ENCODE results near the gene ZNF350. TPM values are rescaled to one million over a fixed set of nuclear protein-coding genes. Genes with fewer than 3 reads are reported as not detected.
"Not testable (repeated sequence)": the region's sequence is repeated elsewhere in the genome, so short reads cannot be mapped to it uniquely, and the experiment has no call there.

ZNF350 gene
- total RNA-seq (2021; fragmentation: NEBNext Ultra II Directional; extraction: Animal tissue kit (Norgen Biotek cat#: 25700)) = 1 to 10 TPM; 4.8 to 7.0 (median 5.6) TPM
- long read RNA-seq, partial matches to known transcripts = 1 of 6 reads
- long read RNA-seq, other reads (novel, unspliced or antisense) = 3 of 6 reads

DNA sequence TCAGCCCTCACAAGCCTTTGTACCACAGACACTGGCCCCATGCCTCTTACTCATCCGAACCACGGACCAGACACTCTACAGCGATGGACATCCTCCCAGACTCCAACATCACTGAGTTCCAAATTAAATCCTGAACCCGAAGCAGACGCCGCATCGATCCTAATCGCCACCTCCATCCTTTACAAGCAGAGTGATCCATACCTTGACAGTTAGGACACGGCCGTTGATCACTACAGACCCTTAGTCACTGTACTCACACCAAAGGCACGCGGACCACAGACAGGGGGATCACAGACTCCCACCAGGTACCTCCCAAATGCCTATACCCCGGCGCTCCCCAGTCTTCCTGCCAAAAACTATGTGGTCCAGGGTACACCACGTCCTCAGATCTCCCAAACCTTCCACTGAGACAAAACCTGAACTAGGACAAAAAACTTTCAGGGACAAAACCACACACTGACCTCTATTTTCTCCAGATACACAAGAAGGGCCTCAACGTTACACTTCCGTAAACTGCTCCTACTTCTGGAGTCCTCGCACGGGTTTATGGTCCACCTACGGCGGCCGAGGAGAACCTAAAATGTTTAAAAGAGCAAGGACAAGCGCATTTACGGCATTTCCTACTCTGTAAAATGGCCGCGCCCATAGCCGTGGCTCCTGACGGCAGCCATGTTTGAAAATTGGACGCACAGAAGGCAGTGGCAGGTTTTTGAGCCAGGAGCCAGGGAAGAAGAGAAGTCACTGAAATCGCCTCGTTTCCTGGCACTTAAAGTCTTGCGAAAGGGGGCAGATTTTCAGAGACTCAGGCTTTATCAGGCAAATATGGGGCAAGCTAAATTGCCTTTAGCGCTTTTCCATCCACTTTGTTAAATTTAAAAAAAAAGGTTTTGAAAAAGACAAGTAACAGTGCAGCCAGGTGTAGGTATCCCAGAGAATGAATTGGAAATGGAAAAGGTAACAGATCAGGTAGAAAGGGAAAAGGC, at the start of gene ZNF350:
ZNF350 (minus strand) TSS at position 532 of the 983 bp plus-strand sequence. CDS start 12,480 bp downstream, outside the sequence.
- peak within 1 kb of the TSS; percentile 94 for H3K4me3 Mint-ChIP-seq
- H3K4me1 Mint-ChIP-seq (ENCODE audit: low read depth) = peaks cover 10% of the 10 kb centered on the region
- H3K9me3 Mint-ChIP-seq = peaks cover 86% of the 10 kb centered on the region
- H3K27ac Mint-ChIP-seq = peak within 1 kb of the TSS; percentile 90
- TF ChIP-seq, protein P1, sequence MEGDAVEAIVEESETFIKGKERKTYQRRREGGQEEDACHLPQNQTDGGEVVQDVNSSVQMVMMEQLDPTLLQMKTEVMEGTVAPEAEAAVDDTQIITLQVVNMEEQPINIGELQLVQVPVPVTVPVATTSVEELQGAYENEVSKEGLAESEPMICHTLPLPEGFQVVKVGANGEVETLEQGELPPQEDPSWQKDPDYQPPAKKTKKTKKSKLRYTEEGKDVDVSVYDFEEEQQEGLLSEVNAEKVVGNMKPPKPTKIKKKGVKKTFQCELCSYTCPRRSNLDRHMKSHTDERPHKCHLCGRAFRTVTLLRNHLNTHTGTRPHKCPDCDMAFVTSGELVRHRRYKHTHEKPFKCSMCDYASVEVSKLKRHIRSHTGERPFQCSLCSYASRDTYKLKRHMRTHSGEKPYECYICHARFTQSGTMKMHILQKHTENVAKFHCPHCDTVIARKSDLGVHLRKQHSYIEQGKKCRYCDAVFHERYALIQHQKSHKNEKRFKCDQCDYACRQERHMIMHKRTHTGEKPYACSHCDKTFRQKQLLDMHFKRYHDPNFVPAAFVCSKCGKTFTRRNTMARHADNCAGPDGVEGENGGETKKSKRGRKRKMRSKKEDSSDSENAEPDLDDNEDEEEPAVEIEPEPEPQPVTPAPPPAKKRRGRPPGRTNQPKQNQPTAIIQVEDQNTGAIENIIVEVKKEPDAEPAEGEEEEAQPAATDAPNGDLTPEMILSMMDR (IDR thresholded peaks at IDR 0.05) = no peak
- H3K36me3 Mint-ChIP-seq (ENCODE audit: low read depth) = peaks cover 68% of the 10 kb centered on the region
- DNase-seq = peak; percentile 96
- peaks cover 2% of the 10 kb centered on the region for H3K27me3 Mint-ChIP-seq (ENCODE audit: insufficient read depth)

DNA sequence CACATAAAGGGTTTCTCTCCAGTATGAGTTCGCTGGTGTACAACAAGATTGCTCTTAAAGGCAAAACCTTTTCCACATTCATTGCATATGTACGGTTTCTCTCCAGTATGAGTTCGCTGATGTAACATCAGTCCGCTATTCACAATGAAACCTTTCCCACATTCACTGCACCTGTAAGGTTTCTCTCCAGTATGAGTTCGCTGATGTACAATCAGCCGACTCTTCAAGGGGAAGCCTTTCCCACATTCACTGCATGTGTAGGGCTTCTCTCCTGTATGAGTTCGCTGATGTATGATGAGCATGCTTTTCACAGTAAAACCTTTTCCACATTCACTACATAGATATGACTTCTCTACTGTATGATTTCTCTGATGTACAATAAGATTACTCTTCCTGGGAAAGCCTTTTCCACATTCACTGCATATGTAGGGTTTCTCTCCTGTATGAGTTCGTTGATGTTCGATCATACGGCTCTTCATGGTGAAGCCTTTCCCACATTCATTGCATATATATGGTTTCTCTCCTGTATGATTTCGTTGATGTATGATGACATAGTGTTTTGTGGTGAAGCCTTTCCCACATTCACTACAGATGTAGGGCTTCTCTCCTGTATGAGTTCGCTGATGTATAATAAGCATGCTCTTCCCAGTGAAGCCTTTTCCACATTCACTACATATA, 47.5 kb upstream of the ZNF350 start:
- TF ChIP-seq, protein P1 (IDR thresholded peaks at IDR 0.05) = no peak
- peaks cover 88% of the 10 kb centered on the region for H3K9me3 Mint-ChIP-seq
- peaks cover 95% of the 10 kb centered on the region for H3K36me3 Mint-ChIP-seq (ENCODE audit: low read depth)
- DNase-seq = no peak
- no peaks in the 10 kb centered on the region for H3K4me1 Mint-ChIP-seq (ENCODE audit: low read depth)
- H3K4me3 Mint-ChIP-seq = no peak overlapping the region
- H3K27ac Mint-ChIP-seq = no peak overlapping the region
- H3K27me3 Mint-ChIP-seq (ENCODE audit: insufficient read depth) = no peaks in the 10 kb centered on the region; the same call in 1 of the 2 replicates

DNA sequence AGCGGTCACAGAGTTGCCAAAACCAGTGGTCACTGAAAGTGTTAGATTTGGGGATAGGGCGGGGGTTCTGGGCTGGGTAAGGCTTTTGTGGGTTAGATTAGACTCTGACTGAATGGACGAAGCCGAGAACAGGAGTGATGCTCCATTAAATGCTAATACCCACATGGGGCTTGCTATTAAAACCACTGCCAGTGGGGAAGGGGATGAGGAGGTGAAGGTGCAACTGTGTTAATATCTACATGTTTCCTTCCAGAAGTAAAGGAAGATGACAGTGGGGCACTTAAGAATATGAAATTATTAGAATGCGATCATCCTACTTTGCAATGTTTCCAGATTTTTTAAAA, 42.1 kb upstream of the ZNF350 start:
- DNase-seq = no peak
- H3K27ac Mint-ChIP-seq = peak overlapping the region; percentile 95
- H3K36me3 Mint-ChIP-seq (ENCODE audit: low read depth) = peaks cover 86% of the 10 kb centered on the region
- H3K4me1 Mint-ChIP-seq (ENCODE audit: low read depth) = peaks cover 17% of the 10 kb centered on the region
- peaks cover 77% of the 10 kb centered on the region for H3K9me3 Mint-ChIP-seq
- H3K4me3 Mint-ChIP-seq = peak overlapping the region; percentile 93
- H3K27me3 Mint-ChIP-seq (ENCODE audit: insufficient read depth) = peaks cover 4% of the 10 kb centered on the region; the same call in 1 of the 2 replicates
- TF ChIP-seq, protein P1 (IDR thresholded peaks at IDR 0.05) = no peak

DNA sequence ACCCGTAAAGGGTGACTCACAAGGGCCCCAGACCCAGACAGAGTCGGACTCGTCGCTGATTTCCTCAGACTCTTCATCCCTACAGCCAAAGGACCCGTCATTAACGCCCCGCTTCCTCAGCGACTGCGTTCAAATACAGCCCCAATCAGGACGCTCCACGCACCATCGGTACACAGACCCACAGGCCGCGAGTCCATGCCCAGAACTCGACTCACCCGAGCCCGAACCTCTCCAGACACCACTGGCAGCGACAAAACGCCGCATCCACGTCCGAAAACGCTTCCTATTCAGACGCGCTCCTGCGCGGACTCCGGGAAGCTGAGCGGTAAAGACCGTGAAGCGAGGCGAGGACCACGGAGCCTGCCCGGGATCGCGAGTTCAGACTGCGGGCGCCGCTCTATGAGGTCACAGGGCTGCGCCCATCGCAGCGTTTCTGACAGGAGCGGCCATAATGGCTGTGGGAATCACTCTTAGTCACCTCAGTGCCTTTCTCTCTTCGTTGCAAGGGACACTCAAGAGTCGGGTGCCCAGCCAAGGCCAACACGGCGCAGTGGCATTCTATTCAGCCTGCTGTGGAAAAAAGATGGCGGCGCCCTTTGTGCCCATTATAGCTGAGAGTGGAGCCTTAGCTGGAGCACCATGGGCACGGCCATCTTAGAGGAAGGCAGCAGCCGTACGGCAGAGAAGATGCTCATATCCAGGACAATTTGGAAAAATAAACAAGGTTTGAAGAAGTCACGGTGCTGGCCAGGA, 41.6 kb upstream of the ZNF350 start, which contains the start of gene ZNF614:
ZNF614 (minus strand) TSS at position 353 of the 753 bp plus-strand sequence. CDS start 2,634 bp downstream, outside the sequence.
- TF ChIP-seq, protein P1 (IDR thresholded peaks at IDR 0.05) = no peak
- peaks cover 86% of the 10 kb centered on the region for H3K36me3 Mint-ChIP-seq (ENCODE audit: low read depth)
- H3K9me3 Mint-ChIP-seq = peaks cover 77% of the 10 kb centered on the region
- H3K27me3 Mint-ChIP-seq (ENCODE audit: insufficient read depth) = peaks cover 4% of the 10 kb centered on the region; the same call in 1 of the 2 replicates
- peak within 1 kb of the TSS; percentile 93 for H3K4me3 Mint-ChIP-seq
- H3K27ac Mint-ChIP-seq = peak within 1 kb of the TSS; percentile 95
- H3K4me1 Mint-ChIP-seq (ENCODE audit: low read depth) = peaks cover 17% of the 10 kb centered on the region
- DNase-seq = peak; percentile 88

DNA sequence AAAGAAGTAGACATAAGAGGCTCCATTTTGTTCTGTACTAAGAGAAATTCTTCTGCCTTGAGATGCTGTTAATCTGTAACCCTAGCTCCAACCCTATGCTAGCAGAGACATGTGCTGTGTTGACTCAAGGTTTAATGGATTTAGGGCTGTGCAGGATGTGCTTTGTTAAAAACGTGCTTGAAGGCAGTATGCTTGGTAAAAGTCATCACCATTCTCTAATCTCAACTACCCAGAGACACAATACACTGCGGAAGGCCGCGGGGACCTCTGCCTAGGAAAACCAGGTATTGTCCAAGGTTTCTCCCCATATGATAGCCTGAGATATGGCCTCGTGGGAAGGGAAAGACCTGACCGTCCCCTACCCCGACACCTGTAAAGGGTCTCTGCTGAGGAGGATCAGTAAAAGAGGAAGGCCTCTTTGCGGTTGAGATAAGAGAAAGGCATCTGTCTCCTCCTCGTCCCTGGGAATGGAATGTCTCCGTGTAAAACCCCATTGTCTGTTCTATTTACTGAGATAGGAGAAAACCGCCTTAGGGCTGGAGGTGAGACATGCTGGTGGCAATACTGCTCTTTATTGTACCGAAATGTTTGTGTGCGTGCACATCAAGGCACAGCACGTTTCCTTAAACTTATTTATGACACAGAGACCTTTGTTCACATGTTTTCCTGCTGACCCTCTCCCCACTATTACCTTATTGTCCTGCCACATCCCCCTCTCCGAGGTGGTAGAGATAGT, 39.8 kb upstream of the ZNF350 start:
- Mint-ChIP-seq H3K9me3 (peaks cover 66% of the 10 kb centered on the region), H3K36me3 (ENCODE audit: low read depth) (peaks cover 82% of the 10 kb centered on the region), H3K4me1 (ENCODE audit: low read depth) (peaks cover 17% of the 10 kb centered on the region), H3K4me3 (peak overlapping the region; percentile 93; the same call in 1 of the 2 replicates)
- not testable (repeated sequence) for H3K27me3 Mint-ChIP-seq (ENCODE audit: insufficient read depth); H3K27ac Mint-ChIP-seq; DNase-seq

DNA sequence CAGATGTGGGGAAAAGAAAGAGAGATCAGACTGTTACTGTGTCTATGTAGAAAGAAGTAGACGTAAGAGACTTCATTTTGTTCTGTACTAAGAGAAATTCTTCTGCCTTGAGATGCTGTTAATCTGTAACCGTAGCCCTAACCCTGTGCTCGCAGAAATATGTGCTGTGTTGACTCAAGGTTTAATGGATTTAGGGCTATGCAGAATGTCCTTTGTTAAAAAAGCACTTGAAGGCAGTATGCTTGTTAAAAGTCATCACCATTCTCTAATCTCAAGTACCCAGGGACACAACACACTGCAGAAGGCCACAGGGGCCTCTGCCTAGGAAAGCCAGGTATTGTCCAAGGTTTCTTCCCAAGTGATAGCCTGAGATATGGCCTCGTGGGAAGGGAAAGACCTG, 37.8 kb upstream of the ZNF350 start:
- peaks cover 17% of the 10 kb centered on the region for H3K4me1 Mint-ChIP-seq (ENCODE audit: low read depth)
- DNase-seq; H3K27ac Mint-ChIP-seq; H3K4me3 Mint-ChIP-seq; H3K27me3 Mint-ChIP-seq (ENCODE audit: insufficient read depth): not testable (repeated sequence)
- H3K9me3 Mint-ChIP-seq = peaks cover 74% of the 10 kb centered on the region
- H3K36me3 Mint-ChIP-seq (ENCODE audit: low read depth) = peaks cover 84% of the 10 kb centered on the region

All from HFFc6 (cell line).